HG02884 (cell line): ENCODE measurements around the gene RERE.
"Not testable (repeated sequence)": the region's sequence is repeated elsewhere in the genome, so short reads cannot be mapped to it uniquely, and the experiment has no call there.

ENCODE experiments used
- ATAC-seq: cut with Tn5 transposase; IDR thresholded peaks from one replicate; pipeline ENCODE4 v1.9.1; 2021; ENCODE audit warnings: mild to moderate bottlenecking, moderate library complexity; ENCODE audit not compliant: unreplicated experiment

Gene RERE

GRCh38 chr1:8646189-8646588 is 171.3 kb downstream of the RERE start:
- no peak for ATAC-seq

- ATAC-seq: no peak
Measured at GRCh38 chr1:8643542-8644536, 173.6 kb downstream of the RERE start.

GRCh38 chr1:8642114-8642513 is 175.3 kb downstream of the RERE start:
- no peak for ATAC-seq

DNA sequence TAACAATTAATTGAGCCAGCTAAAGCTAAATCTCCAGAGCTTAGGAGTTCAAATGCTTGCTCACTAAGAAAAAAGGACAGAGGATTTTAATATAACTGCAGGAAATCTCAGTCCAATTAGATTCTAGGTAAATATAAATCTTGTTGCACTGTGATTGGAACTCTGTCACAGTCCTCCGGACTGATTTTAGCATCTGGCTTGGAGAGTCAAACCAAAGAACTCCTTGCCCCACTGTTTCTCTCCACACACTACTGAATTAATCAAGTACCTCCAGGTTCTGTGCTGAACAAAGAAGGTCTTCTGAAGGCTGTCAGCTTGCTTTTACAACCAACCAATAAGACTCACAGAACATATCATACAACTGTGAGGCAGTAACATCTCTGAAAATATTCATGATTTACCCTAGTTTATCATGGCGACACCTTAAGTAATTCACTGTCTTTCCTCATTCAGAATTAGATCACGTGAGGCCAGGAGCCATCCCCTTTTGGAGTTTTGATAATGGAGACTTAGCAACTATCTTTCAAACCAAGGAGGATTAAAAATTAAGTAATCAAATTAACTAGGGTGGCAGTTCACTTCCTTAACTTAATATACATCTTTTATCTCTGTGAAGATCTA is 176.0 kb downstream of the RERE start:
- ATAC-seq: no peak

- ATAC-seq: no peak
Measured at GRCh38 chr1:8640950-8641349, 176.5 kb downstream of the RERE start.

GRCh38 chr1:8639148-8639547 is 178.3 kb downstream of the RERE start:
- no peak for ATAC-seq

- no peak for ATAC-seq
Measured at GRCh38 chr1:8633741-8634501, 183.5 kb downstream of the RERE start.

GRCh38 chr1:8632102-8632501 is 185.3 kb downstream of the RERE start:
- ATAC-seq: no peak

GRCh38 chr1:8631163-8631562 is 186.3 kb downstream of the RERE start:
- ATAC-seq: no peak

DNA sequence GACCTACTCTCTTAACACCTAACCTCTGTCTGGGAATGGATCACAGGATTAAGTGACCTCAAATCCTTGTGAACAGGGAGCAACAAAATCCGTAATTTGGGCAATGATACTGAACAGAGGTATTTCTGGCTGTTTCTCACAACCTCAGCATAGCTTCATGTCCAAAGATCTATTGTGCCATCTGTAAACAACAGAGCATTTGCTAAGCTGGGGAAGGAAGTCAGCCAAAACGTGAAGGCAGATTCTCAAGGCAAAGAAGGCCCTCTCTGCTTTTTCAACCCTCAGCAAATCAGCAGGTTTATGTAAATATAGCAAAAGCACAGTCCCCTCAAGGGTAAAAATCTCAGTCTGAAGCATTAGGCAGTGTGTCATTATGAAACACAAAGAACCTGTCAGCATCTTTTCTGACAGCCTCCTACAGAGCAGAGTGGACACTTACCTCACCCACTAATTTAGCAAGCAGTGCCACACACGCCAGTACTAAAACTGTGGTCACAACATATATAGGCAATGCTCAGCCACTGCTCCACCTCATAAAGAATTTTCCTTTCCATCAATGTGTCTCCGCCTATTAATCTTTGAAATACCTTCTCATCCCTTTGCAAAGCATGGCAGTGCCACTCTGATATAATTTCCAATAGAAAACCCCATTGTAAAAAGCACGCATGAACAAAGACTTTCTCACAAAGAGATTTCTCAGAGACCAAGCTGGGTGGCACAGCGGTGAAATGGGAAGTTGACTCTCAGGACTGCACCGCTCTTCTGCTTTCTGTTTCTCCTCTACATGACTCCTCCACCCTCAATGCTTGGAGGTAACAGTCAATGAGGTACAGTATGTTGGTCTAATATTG is 188.0 kb downstream of the RERE start:
- peak; percentile 86 for ATAC-seq

- no peak for ATAC-seq
Measured at GRCh38 chr1:8628606-8629005, 188.8 kb downstream of the RERE start.

DNA sequence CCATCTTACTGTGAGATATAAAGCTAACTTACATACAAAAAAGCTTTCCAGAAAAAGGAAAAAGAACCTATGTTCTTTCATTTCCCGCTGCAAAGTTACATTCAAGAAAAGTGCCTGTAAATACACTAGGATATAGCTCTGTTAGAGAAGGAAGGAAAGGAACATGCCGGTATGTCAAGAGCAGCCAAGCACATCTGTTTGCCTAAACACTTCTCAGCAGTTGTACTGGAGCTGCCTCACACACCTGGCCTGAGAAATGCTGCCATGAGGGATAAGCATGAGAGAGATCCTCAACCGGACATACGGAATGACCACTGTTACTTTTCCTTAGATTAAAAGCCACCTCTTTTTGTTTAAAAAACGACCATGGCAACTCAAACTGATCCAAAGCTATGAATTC is 189.7 kb downstream of the RERE start:
- no peak for ATAC-seq

DNA sequence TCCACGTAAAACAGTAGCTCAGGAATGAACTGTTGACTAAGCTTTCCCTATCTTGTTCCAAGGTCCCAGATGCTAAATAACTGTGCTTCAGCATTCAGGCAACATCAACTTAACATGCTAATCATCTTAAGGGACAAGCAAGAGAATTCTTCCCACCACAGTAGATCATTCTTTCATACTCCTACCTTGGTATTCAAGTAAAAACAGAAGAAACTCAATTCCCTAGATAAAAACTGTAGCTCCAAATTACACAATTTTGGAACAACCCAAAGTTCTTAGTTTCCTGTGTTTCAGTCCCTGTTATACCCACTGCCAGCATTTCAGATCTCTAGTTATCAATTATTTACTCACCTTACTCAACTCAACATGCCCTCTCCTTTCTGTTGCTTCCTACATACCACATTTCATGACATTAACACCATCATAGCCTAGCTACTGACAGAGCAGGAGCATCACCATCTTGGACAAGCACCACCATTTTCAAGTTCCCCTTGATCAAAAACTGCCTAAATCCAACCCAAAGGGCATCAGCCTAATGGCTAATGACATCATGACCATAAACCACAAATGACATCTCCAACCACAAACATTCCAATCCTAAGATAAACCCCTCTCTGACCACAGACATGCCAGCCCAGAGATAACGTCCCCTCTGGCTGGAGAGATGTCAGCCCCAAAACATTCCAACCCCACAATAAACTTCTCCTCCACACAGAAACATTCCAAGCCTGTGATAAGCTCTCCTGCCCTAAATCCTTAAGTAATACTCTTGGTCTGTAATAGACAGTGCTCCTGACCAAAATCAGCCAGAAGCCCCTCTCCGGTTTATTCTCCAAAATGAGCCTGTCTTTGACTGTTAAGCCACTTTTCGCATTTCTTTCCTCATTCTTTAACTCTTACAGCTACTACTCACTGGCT is 191.2 kb downstream of the RERE start:
- no peak for ATAC-seq

- ATAC-seq: no peak
Measured at GRCh38 chr1:8625491-8625890, 191.9 kb downstream of the RERE start.

- ATAC-seq: not testable (repeated sequence)
Measured at GRCh38 chr1:8623651-8624192, 193.7 kb downstream of the RERE start.

- ATAC-seq: not testable (repeated sequence)
Measured at GRCh38 chr1:8621785-8622348, 195.6 kb downstream of the RERE start.

- not testable (repeated sequence) for ATAC-seq
Measured at GRCh38 chr1:8621034-8621582, 196.3 kb downstream of the RERE start.

DNA sequence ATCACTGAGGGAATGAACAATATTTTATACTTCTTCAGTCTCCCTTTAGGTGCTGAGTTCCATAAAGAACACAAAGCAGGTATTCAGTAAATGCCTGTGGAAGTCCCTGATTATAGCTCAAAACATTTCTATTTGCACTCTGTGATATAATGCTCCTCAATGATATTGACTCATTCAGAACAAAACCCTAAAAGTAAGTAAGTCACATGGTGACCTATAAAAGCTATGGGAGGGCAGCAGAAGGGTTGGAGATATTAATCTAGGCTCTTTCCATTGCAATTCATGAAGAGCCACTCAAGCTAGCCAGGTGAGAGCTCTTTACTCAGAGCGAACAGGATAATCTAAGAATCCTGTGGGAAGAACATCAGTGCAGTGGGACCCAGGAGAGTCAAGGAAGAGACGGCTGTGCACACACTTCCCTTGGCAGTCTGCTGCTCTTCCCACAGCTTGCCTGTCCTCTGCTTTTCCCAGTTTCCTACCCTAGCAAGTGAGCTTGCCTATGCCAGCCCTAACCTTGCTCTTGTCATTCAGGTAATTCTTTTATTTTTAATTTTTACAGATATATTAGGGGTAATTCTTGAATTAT is 197.4 kb downstream of the RERE start:
- not testable (repeated sequence) for ATAC-seq
